Pulmonary artery endothelial cell (primary cell): ENCODE results near the gene SMG6. TPM values are rescaled to one million over a fixed set of nuclear protein-coding genes. Genes with fewer than 3 reads are reported as not detected.
"Not testable (repeated sequence)": the region's sequence is repeated elsewhere in the genome, so short reads cannot be mapped to it uniquely, and the experiment has no call there.

Source experiments
- DNase-seq: peaks from one replicate; pipeline ENCODE4 v3.0.0-alpha.2; 2011; ENCODE audit warnings: low read depth, low spot score
- total RNA-seq: library from RNA; depleted of rRNA; stranded (reverse); fragments of >200 nt; gene quantifications from 2 replicates; pipeline ENCODE4 v1.2.3, GENCODE V29; 2014

SMG6 gene
- total RNA-seq: 24.9 and 33.0 TPM in 2 replicates

- peak; percentile 54 for DNase-seq
Observed at GRCh38 chr17:2303204-2304188, at the start of gene SMG6, which contains the start of gene SRR. Gene SMG6, minus strand, starts transcription at chr17:2303785. Its CDS starts 65 bp downstream, at chr17:2303720. Gene SRR, plus strand, starts transcription at chr17:2303950. Its CDS starts 11,611 bp downstream, at chr17:2315561.

DNA sequence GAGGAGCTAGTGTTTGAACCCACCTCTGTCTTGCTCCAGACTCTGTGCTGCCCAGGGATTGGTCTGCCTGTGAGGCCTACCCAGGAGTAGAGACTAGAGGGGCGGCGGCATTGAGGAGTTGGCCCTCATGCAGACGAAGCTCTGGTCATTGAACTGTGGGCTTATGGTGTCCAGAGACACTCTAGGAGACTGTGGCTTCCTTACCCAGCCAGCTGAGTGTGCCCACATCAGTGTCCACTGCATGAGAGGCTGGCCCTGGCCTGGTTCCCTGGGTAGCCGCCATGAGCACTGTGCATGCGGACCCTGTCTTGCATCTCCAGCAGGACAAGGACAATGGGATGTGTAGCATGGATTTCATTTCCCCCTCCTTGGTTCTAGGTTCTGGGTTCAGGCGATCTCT, 47.7 kb upstream of the SMG6 start:
- no peak for DNase-seq

DNA sequence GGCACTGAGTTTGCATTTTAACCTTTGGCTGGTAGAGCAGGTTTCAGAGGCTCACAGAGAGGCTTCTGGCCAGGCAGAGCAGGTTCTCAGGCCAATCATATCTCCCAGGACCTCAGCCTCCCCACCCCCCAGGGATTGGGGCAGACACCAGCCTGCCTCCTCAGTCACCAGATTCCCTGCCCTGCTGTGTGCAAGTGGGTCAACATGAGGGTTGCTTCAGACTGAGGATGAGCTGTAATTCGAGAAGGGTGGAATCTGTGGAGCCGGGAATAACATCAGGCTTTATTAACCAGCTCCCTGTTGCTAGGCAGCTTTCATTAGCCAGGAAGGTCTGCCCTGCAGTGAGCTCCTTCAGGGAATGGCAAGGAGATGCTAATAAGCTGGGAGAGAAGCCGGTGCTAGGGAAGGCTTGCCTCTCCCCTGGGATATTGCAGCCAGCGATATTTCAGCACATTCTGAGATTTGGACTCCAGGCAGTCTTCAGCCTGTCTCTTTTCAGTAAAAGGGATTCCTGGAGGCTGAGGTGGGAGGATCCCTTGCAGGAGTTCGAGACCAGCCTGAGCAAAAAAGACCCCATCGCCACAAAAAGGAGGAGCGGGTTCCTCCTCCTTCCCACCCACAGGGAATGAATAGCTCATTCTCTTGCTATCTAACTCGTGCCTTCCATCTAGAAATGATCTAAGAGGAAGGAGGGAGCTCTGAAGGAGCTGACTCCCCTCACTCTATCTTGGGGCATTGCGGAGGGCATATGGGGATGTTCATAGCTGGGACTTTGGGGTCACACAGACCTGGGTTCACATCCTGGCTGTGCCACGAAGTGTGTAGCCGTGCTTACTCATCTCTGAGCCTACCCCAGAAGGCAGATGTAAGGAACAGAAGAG, 44.5 kb upstream of the SMG6 start:
- no peak for DNase-seq

DNA sequence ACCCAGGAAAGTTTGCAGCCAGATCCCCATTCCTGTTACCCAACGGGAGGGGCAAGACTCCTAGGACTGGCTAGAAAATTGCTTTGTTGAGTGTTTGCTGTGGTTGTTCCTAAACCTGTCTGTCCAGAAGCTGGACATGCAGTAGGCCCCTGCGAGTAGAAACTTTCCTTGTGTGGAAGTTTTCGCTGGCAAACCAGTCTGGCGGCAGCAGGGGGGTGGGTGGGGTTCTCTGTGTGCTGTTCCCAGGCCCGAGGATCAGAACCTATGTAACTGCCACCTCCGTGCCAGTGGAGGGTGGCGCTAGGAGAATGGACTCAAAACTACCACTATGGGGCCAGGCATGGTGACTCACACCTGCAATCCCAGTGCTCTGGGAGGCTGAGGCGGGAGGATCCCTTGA, 42.9 kb upstream of the SMG6 start:
- no peak for DNase-seq

- DNase-seq: no peak
Observed at GRCh38 chr17:2344528-2344927, 40.9 kb upstream of the SMG6 start.

DNA sequence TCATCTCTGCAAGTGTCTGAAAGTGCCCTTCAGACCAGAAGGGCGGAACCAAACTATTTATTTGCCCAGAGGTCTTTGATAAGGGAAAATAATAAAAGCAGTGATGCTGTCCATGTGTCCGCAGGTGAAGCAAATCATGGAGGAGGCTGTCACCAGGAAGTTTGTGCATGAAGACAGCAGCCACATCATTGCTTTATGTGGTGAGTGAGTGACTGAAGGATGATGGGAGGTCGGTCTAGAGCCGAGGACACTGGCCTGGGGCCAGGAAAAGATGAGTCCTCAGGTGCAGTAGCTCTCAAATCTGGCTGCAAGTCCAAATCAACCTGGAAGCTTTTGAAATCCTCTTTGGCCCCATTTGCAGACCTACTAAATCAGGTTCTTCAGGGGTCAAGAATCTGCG, 39.8 kb upstream of the SMG6 start:
- DNase-seq: no peak

DNA sequence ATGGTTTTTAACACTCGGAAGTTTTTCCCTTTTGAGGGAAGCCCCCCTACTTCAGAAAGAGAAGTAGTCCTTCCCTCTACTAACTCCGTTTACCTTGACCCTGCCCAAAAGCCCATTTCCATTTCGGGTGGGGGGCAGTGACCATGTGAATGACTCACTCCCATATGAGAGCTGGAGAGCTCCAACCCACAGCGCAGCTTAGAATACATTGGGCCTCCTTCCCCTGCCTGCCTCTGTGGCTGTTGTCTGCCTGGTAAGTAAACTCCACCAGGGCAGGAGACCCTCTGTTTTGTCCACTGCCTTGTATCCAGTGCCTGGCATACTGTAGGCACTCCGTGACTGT, 34.7 kb upstream of the SMG6 start:
- no peak for DNase-seq

DNA sequence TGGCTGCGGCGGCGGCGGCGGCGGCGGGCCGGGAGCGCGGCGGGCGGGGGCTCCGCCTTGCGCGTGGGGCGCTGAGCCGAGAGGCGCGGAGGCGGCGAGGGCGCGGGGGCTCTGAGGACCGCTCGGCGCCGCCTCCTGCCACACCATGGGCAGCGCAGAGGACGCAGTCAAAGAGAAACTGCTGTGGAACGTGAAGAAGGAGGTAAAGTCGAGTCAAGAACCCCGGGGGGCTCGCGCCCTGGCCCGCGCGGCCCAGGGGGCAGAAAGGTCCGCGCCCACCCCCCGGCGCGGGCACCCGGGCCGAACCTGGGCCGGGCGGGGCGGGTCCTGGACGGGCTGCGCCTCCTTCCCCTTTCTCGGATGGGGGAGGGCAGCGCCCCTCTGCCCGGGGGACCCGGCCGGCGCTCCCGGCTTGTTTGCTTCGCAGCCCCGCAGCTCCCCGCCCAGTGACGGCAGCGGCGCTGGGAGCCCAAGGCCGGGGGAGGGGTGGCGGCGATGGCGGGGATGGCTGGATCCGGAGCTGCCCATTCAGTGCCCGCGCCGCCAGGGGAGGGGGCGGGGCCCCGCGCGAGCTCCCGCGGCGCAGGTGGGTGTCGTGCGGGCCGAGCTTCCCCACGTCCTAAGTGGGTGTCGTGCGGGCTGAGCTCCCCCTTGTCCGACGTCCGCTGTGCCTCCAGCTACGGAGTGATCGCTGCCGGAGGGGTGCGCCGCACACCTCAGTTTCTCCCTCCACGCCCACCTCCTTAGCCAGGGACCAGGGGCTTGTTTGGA, 34.1 kb upstream of the SMG6 start:
- DNase-seq: no peak

GRCh38 chr17:2336852-2337543, 33.4 kb upstream of the SMG6 start, which contains the start of gene SGSM2:
Gene SGSM2, plus strand, starts transcription at chr17:2337501. Its CDS starts 188 bp downstream, at chr17:2337689.
- DNase-seq: no peak

DNA sequence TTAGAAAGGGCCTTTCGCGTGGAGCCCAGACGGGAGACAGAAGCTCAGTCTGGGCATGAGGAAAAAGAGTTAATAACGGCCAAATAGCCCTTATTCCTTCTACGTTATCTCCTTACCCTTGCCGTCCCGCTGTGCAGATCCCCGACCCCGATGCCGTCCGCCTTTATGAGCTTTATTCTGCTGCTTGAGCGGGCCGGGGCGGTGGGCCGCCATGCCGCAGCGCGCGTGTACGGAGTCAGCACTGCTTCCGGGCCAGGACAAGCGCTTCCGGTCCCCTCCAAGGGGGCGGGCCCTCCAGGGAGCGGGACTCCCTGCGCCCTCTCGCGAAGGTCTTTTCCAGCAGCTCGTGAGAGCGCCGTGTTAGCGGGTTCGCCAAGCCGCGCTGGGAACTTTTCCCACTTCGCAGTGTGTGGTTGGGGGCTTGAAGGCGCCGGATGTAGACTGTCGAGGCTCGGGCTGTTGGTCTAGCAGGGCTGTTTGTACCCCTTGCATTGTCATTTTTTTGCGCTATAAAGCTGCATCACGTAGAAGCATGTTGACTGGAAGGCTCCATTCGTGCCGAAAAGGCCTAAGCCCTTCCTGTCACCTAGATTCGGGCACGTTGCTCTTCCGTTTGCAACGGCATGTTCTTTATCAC, 32.7 kb upstream of the SMG6 start, which contains the start of gene TSR1:
TSR1 (minus strand) TSS at position 243 of the 637 bp plus-strand sequence; CDS start at position 213, 30 bp downstream.
- DNase-seq: no peak

DNA sequence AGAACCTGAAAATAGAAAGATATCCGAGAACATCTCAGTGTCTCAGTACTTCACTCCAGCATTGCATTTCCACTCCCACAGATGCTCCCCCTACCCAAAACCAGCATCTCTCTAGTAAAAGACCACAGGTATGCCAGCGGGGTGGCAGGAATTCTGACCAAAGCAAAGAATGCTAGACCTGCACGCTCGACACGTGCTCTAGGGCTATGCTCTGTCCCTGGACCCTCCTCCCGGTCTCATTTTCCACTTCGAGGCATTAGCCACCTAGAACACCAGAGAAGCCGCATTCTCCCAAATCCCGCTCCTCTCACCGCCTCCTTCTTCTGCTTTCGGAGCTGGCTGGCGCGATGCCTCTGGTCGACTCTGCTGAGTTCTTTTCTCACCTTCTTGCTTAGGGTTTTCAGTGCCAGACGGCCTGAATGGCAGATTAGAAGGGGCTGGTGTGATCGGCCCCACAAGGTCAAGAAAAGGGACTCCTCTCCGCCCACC, 32.2 kb upstream of the SMG6 start:
- no peak for DNase-seq

GRCh38 chr17:2331303-2331702, 27.7 kb upstream of the SMG6 start:
- no peak for DNase-seq

DNA sequence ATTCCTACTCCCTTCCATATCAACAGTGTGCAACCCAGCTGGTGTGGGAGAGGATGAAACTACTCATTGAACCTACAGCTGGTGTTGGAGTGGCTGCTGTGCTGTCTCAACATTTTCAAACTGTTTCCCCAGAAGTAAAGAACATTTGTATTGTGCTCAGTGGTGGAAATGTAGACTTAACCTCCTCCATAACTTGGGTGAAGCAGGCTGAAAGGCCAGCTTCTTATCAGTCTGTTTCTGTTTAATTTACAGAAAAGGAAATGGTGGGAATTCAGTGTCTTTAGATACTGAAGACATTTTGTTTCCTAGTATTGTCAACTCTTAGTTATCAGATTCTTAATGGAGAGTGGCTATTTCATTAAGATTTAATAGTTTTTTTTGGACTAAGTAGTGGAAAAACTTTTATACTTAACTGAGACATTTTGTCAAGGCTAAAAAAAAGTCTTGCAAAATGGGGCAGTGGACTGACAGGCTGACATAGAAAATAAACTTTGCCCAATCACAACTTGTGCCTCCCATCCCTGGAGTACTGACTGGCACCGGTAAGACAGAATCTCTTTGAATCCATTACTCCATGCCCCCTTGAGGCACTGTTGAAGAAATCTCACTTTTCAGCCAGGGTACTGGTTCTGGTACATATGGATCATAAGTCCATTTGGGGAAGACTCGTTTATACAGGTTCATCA, 20.2 kb upstream of the SMG6 start:
- no peak for DNase-seq

GRCh38 chr17:2321399-2321798, 17.8 kb upstream of the SMG6 start:
- DNase-seq: no peak

GRCh38 chr17:2319051-2319450, 15.5 kb upstream of the SMG6 start:
- no peak for DNase-seq

DNA sequence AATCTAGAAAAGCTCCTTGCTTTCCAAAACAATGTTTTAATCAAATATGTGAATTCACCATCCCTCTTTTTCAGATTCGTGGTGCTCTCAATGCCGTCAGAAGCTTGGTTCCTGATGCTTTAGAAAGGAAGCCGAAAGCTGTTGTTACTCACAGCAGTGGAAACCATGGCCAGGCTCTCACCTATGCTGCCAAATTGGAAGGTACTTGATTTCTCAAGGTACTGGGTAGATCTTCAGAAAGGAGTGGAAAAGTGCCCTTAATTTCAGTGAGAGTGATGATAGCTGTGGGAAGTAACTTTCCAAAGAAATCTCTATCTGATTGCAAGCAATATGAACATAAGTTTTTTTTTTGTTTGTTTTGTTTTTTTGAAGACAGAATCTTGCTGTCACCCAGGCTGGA, 14.2 kb upstream of the SMG6 start:
- no peak for DNase-seq

DNA sequence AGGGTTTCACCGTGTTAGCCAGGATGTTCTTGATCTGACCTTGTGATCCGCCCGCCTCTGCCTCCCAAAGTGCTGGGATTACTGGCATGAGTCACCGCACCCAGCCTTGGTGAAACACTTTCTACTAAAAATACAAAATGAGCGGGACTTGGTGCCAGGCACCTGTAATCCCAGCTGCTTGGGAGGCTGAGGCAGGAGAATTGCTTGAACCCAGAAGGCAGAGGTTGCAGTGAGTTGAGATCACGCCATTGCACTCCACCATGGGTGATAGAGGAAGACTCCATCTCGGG, 13.3 kb upstream of the SMG6 start:
- not testable (repeated sequence) for DNase-seq

DNA sequence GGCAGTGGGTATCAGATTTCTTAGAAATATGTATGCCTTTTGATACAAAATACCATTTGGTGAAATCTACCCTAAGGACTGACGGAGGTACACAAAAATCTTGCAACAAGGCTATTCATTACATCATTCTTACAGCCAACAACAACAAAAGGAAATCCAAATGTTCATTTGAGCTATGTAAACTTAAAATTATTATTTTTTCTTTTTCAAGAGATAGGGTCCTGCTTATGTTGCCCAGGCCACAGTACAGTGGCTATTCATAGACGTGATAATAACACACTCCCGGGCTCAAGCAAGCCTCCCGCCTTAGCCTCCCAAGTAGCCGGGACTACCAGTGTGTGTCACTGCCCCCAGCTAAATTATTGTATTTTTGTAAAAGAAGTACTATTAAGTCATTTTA, 9.2 kb upstream of the SMG6 start:
- no peak for DNase-seq

GRCh38 chr17:2309338-2310154, 6.0 kb upstream of the SMG6 start:
- DNase-seq: no peak
